Heart left ventricle (tissue), 16 donors: ENCODE results near the gene LHX4. TPM values are rescaled to one million over a fixed set of nuclear protein-coding genes. Genes with fewer than 3 reads are reported as not detected.

Experiments
- ATAC-seq, 4 donors: fragments of 200-7000 bp; cut with Tn5 transposase; one replicate each; pipeline ENCODE4 v1.9.1; 2020 to 2022; ENCODE audit warnings: moderate library complexity in 4 of 4, mild to moderate bottlenecking in 3 of 4, moderate number of reproducible peaks in 1 of 4
- DNase-seq, 5 donors: peaks; one replicate each; pipeline ENCODE4 v3.0.0-alpha.2; 2020
- H3K27ac ChIP-seq, 12 donors: fragments of 200-600 bp; sonication (generic) in 4 of 12; one replicate each; pipeline versions ENCODE4 v1.5.0 to v1.8.0; 2016 to 2022; ENCODE audit warnings: mild to moderate bottlenecking in 2 of 12
- H3K27me3 ChIP-seq, 9 donors: fragments of 200-600 bp; sonication (generic) in 2 of 9; one replicate each; pipeline versions ENCODE4 v1.5.1 to v1.8.0; 2016 to 2022; ENCODE audit warnings: mild to moderate bottlenecking in 3 of 9
- H3K36me3 ChIP-seq, 9 donors: fragments of 200-600 bp; sonication (generic) in 2 of 9; one replicate each; pipeline versions ENCODE4 v1.5.0 to v1.8.0; 2018 to 2022; ENCODE audit warnings: mild to moderate bottlenecking in 2 of 9
- H3K4me1 ChIP-seq, 12 donors: fragments of 200-600 bp; sonication (generic) in 4 of 12; one replicate each; pipeline versions ENCODE4 v1.5.0 to v1.8.0; 2016 to 2022; ENCODE audit warnings: mild to moderate bottlenecking in 3 of 12
- H3K4me3 ChIP-seq, 12 donors: fragments of 200-600 bp; sonication (generic) in 4 of 12; one replicate each; pipeline versions ENCODE4 v1.5.0 to v1.8.0; 2017 to 2022; ENCODE audit warnings: mild to moderate bottlenecking in 9 of 12, moderate library complexity in 4 of 12
- H3K9me3 ChIP-seq, 12 donors: fragments of 200-600 bp; sonication (generic) in 4 of 12; one replicate each; pipeline versions ENCODE4 v1.5.0 to v1.8.0; 2016 to 2022; ENCODE audit warnings: mild to moderate bottlenecking in 1 of 12
- CTCF ChIP-seq, 12 donors: fragments of 200-600 bp; sonication (generic) in 4 of 12; IDR thresholded peaks; one replicate each; pipeline versions ENCODE4 v1.5.0 to v1.8.0; 2018 to 2022; ENCODE audit warnings: antibody characterized with exemption in 12 of 12, mild to moderate bottlenecking in 5 of 12
- POLR2A ChIP-seq, 2 donors: fragments of 450-650 bp; IDR thresholded peaks; one replicate each; pipeline ENCODE4 v1.6.1; 2017; ENCODE audit warnings: antibody characterized with exemption in 2 of 2, mild to moderate bottlenecking in 2 of 2, moderate library complexity in 2 of 2
- WGBS, 4 donors: extraction: QIAGEN DNeasy Blood & Tissue Kit in 2 of 4; methylation state at CpG; one replicate each; pipeline versions ENCODE4 v1.1.5 to v1.1.7; 2013 to 2018; 5-methylcytosine and 5-hydroxymethylcytosine counted together
- intact Hi-C, 10 donors: fragments of 100-400 bp; cut with DNase I; formaldehyde crosslinking; loops; one replicate each; pipeline versions ENCODE4 v1.11.1 to v1.14.2; 2022
- polyA plus RNA-seq, 2 donors: library from polyadenylated mRNA; stranded (reverse); fragments of 200-250 nt; gene quantifications; one replicate each; pipeline ENCODE4 v1.2.3, GENCODE V29; 2013
- total RNA-seq, 9 donors: library from RNA; depleted of rRNA in 2 of 9; stranded (reverse); fragments of >200 nt in 2 of 9; fragmentation: NEBNext Ultra II Directional in 3 of 9; extraction: Animal tissue kit (Norgen Biotek cat#: 25700) in 3 of 9; gene quantifications; one replicate each; pipeline versions ENCODE4 v1.1.0 to v1.2.4, GENCODE V29; 2016 to 2023
- donor health status: ischemic (EF 13 %, LVEDD 7.1; RV severe dilation, severe dysfunction).
- donor health status: healthy with polysubstance abuse.
- donor health status: DM: no; HTN: yes; CAD: no.
- donor health status: DM: no; HTN: no; CAD: no.
- donor health status: ischemic (EF 25% LVEDD 6.9; RV normal size, moderate dysfunction).
- donor health status: ischemic (EF 25% LVEDD 5.7; RV mildly dilated, moderate dysfunction).
- donor health status: healthy.
- donor health status: DM: yes; HTN: yes; CAD: no.
- donor health status: ischemic (EF 35%, LVEDD 5.7; RV mildly dilated, moderate dysfunction).
- donor health status: nonischemic (EF 11% LVEDD 7.7; RV severe dilation, severe dysfunction).
- donor health status: DM: yes; HTN: yes; CAD: no.
- donor health status: PGD.
- donor health status: ischemic (EF 29% LVEDD 5.4; RV normal size, mild dysfunction).
- donor health status: nonischemic (EF 23%, LVEDD 6.1; RV moderate dilation, normal function).

Gene LHX4
- total and polyA plus RNA-seq, 11 donors, result not detected

- no peak for TF ChIP-seq POLR2A (IDR thresholded peaks at IDR 0.05)
- TF ChIP-seq CTCF (IDR thresholded peaks at IDR 0.05), result no peak
- H3K9me3 ChIP-seq, result no peaks in the 10 kb centered on the region
- no peak overlapping the region for H3K4me3 ChIP-seq
- H3K27me3 ChIP-seq, result peaks cover 0 to 8% (median 0%) of the 10 kb centered on the region in 9 donors
- peaks cover 0 to 6% (median 0%) of the 10 kb centered on the region in 12 donors for H3K4me1 ChIP-seq
- H3K27ac ChIP-seq, result no peak overlapping the region
- intact Hi-C loops, result no loop called here
- 78 to 83% (median 80%) methylated on average over 9 of the region's 9 CpGs for WGBS, 4 donors
- DNase-seq (no peak), ATAC-seq (no peak)
- peaks cover 0 to 3% (median 0%) of the 10 kb centered on the region in 9 donors for H3K36me3 ChIP-seq
These were observed 38.6 kb downstream of the LHX4 start for GRCh38 chr1:180268556-180269075.

- peaks cover 0 to 13% (median 0%) of the 10 kb centered on the region in 9 donors for H3K36me3 ChIP-seq
- H3K27me3 ChIP-seq, result no peaks in the 10 kb centered on the region
- peak overlapping the region in 1 of 12 donors; percentile 34 for H3K27ac ChIP-seq
- intact Hi-C loops, result no loop called here
- WGBS, 4 donors, result 75 to 83% (median 81%) methylated on average over 14 of the region's 14 CpGs
- H3K9me3 ChIP-seq, result no peaks in the 10 kb centered on the region
- DNase-seq (peak in 2 of 5 donors; percentile 17 to 61), ATAC-seq (peak in 3 of 4 donors; percentile 40 to 59 (median 53))
- H3K4me1 ChIP-seq, result peaks cover 0 to 6% (median 0%) of the 10 kb centered on the region in 12 donors
- no peak for TF ChIP-seq POLR2A (IDR thresholded peaks at IDR 0.05)
- TF ChIP-seq CTCF (IDR thresholded peaks at IDR 0.05), result peak in 4 of 12 donors; percentile 6 to 39 (median 30)
- no peak overlapping the region for H3K4me3 ChIP-seq
These were observed 39.8 kb downstream of the LHX4 start for GRCh38 chr1:180269645-180270529.

- WGBS, 4 donors, result 72 to 82% (median 75%) methylated on average over 8 of the region's 8 CpGs
- no peaks in the 10 kb centered on the region for H3K9me3 ChIP-seq
- H3K36me3 ChIP-seq, result peaks cover 0 to 18% (median 0%) of the 10 kb centered on the region in 9 donors
- intact Hi-C loops, result no loop called here
- DNase-seq, result no peak
- ATAC-seq, result no peak
- peaks cover 0 to 6% (median 0%) of the 10 kb centered on the region in 12 donors for H3K4me1 ChIP-seq
- no peak overlapping the region for H3K4me3 ChIP-seq
- H3K27ac ChIP-seq, result peak overlapping the region in 1 of 12 donors; percentile 34
- peak in 1 of 12 donors; percentile 3 for TF ChIP-seq CTCF (IDR thresholded peaks at IDR 0.05)
- TF ChIP-seq POLR2A (IDR thresholded peaks at IDR 0.05), result no peak
- no peaks in the 10 kb centered on the region for H3K27me3 ChIP-seq
These were observed 40.6 kb downstream of the LHX4 start for GRCh38 chr1:180270530-180271271.
